Parathyroid adenoma (tissue), 2 donors: ENCODE measurements around the gene PRDM15.

Experiments
- H2AFZ ChIP-seq: fragments of 300-600 bp; sonication (generic); one replicate; pipeline ENCODE4 v1.7.0; 2017; ENCODE audit warnings: antibody characterized with exemption, mild to moderate bottlenecking
- H3K27ac ChIP-seq: fragments of 300-600 bp; sonication (generic); one replicate; pipeline ENCODE4 v1.7.0; 2017
- H3K27me3 ChIP-seq: fragments of 300-600 bp; sonication (generic); one replicate; pipeline ENCODE4 v1.7.0; 2017; ENCODE audit warnings: low read length; ENCODE audit not compliant: control insufficient read depth, insufficient read depth
- H3K36me3 ChIP-seq: fragments of 300-600 bp; sonication (generic); one replicate; pipeline ENCODE4 v1.7.0; 2017; ENCODE audit warnings: low read length; ENCODE audit not compliant: control insufficient read depth, insufficient read depth
- H3K4me1 ChIP-seq: fragments of 300-600 bp; sonication (generic); one replicate; pipeline ENCODE4 v1.7.0; 2017; ENCODE audit warnings: control low read depth
- H3K4me2 ChIP-seq: fragments of 300-600 bp; sonication (generic); one replicate; pipeline ENCODE4 v1.7.0; 2017; ENCODE audit warnings: low read length
- H3K4me3 ChIP-seq: fragments of 300-600 bp; sonication (generic); one replicate; pipeline ENCODE4 v1.7.0; 2017; ENCODE audit warnings: low read depth, low read length
- H3K79me2 ChIP-seq: fragments of 300-600 bp; sonication (generic); one replicate; pipeline ENCODE4 v1.7.0; 2017; ENCODE audit warnings: control low read depth
- H3K9ac ChIP-seq: fragments of 300-600 bp; sonication (generic); one replicate; pipeline ENCODE4 v1.7.0; 2017; ENCODE audit warnings: mild to moderate bottlenecking
- H3K9me3 ChIP-seq: fragments of 300-600 bp; sonication (generic); one replicate; pipeline ENCODE4 v1.7.0; 2017; ENCODE audit warnings: low read length; ENCODE audit not compliant: control insufficient read depth
- CTCF ChIP-seq: fragments of 300-600 bp; sonication (generic); IDR thresholded peaks from one replicate; pipeline ENCODE4 v1.7.0; 2017; ENCODE audit warnings: antibody characterized with exemption, mild to moderate bottlenecking
- donor health status: primary hyperparathyroidism.

The PRDM15 gene

GRCh38 chr21:41761934-41762635 is 117.1 kb downstream of the PRDM15 start:
- Histone ChIP-seq H3K36me3 (no peaks in the 10 kb centered on the region), H3K4me2 (peak overlapping the region; percentile 64), H3K9me3 (no peaks in the 10 kb centered on the region), H3K4me3 (peak overlapping the region; percentile 36), H3K79me2 (peaks cover 14% of the 10 kb centered on the region), H3K27ac (no peak overlapping the region), H3K4me1 (peaks cover 2% of the 10 kb centered on the region), H3K27me3 (no peaks in the 10 kb centered on the region), H2AFZ (no peak overlapping the region), H3K9ac (no peak overlapping the region)
- no peak for TF ChIP-seq CTCF

GRCh38 chr21:41761211-41761933 is 117.8 kb downstream of the PRDM15 start:
- H3K4me1 ChIP-seq = peaks cover 2% of the 10 kb centered on the region
- no peaks in the 10 kb centered on the region for H3K9me3 ChIP-seq
- no peak for TF ChIP-seq CTCF
- no peak overlapping the region for H3K9ac ChIP-seq
- H3K27ac ChIP-seq = no peak overlapping the region
- no peaks in the 10 kb centered on the region for H3K36me3 ChIP-seq
- no peak overlapping the region for H2AFZ ChIP-seq
- peak overlapping the region; percentile 64 for H3K4me2 ChIP-seq
- H3K4me3 ChIP-seq = peak overlapping the region; percentile 36
- H3K79me2 ChIP-seq = peaks cover 14% of the 10 kb centered on the region
- no peaks in the 10 kb centered on the region for H3K27me3 ChIP-seq

- no peak overlapping the region for H3K4me2 ChIP-seq
- H3K9me3 ChIP-seq = no peaks in the 10 kb centered on the region
- no peak for TF ChIP-seq CTCF
- no peak overlapping the region for H3K27ac ChIP-seq
- peaks cover 2% of the 10 kb centered on the region for H3K4me1 ChIP-seq
- no peak overlapping the region for H3K9ac ChIP-seq
- no peaks in the 10 kb centered on the region for H3K36me3 ChIP-seq
- H3K79me2 ChIP-seq = peaks cover 14% of the 10 kb centered on the region
- H2AFZ ChIP-seq = no peak overlapping the region
- H3K27me3 ChIP-seq = no peaks in the 10 kb centered on the region
- H3K4me3 ChIP-seq = no peak overlapping the region
Measured at GRCh38 chr21:41760411-41760810, 118.7 kb downstream of the PRDM15 start.

- Histone ChIP-seq H3K4me3 (no peak overlapping the region), H3K4me1 (peaks cover 2% of the 10 kb centered on the region), H3K27ac (no peak overlapping the region), H3K36me3 (no peaks in the 10 kb centered on the region), H3K79me2 (peaks cover 14% of the 10 kb centered on the region), H3K9me3 (no peaks in the 10 kb centered on the region), H2AFZ (no peak overlapping the region), H3K27me3 (no peaks in the 10 kb centered on the region), H3K9ac (no peak overlapping the region), H3K4me2 (no peak overlapping the region)
- TF ChIP-seq CTCF = no peak
Measured at GRCh38 chr21:41759926-41760325, 119.2 kb downstream of the PRDM15 start.
